ENCODE results near the gene ZBTB42. TPM values are rescaled to one million over a fixed set of nuclear protein-coding genes. Genes with fewer than 3 reads are reported as not detected.

Gene ZBTB42
- total RNA-seq, 1 donor from 2014 or later = 8.2 TPM

GRCh38 chr14:104794631-104794992, 6.3 kb upstream of the ZBTB42 start:
- no peak for DNase-seq (ENCODE audit: extremely low read depth, low read depth, low spot score)

- no peak for DNase-seq (ENCODE audit: extremely low read depth, low read depth, low spot score)
Measured at GRCh38 chr14:104794993-104795780, 5.7 kb upstream of the ZBTB42 start, which contains the start of gene AKT1. Gene AKT1, minus strand, starts transcription at chr14:104795748. Its CDS starts 3,105 bp downstream, at chr14:104792643.

- DNase-seq (ENCODE audit: extremely low read depth, low read depth, low spot score) = no peak
Measured at GRCh38 chr14:104795781-104796686, 4.9 kb upstream of the ZBTB42 start.

- no peak for DNase-seq (ENCODE audit: extremely low read depth, low read depth, low spot score)
Measured at GRCh38 chr14:104796687-104797081, 4.2 kb upstream of the ZBTB42 start.

- DNase-seq (ENCODE audit: extremely low read depth, low read depth, low spot score) = no peak
Measured at GRCh38 chr14:104797115-104798044, 3.5 kb upstream of the ZBTB42 start.

GRCh38 chr14:104798300-104799243, 2.3 kb upstream of the ZBTB42 start:
- no peak for DNase-seq (ENCODE audit: extremely low read depth, low read depth, low spot score)

- DNase-seq (ENCODE audit: extremely low read depth, low read depth, low spot score) = no peak
Measured at GRCh38 chr14:104799244-104800014, 1.5 kb upstream of the ZBTB42 start.

- DNase-seq (ENCODE audit: extremely low read depth, low read depth, low spot score) = no peak
Measured at GRCh38 chr14:104800015-104800770, 708 bp upstream of the ZBTB42 start.

- no peak for DNase-seq (ENCODE audit: extremely low read depth, low read depth, low spot score)
Measured at GRCh38 chr14:104801520-104802393, 856 bp downstream of the ZBTB42 start.

- no peak for DNase-seq (ENCODE audit: extremely low read depth, low read depth, low spot score)
Measured at GRCh38 chr14:104802394-104803184, 1.7 kb downstream of the ZBTB42 start.

GRCh38 chr14:104803280-104803911, 2.5 kb downstream of the ZBTB42 start:
- no peak for DNase-seq (ENCODE audit: extremely low read depth, low read depth, low spot score)

GRCh38 chr14:104803912-104804410, 3.1 kb downstream of the ZBTB42 start:
- no peak for DNase-seq (ENCODE audit: extremely low read depth, low read depth, low spot score)

GRCh38 chr14:104804481-104805325, 3.8 kb downstream of the ZBTB42 start:
- no peak for DNase-seq (ENCODE audit: extremely low read depth, low read depth, low spot score)

- no peak for DNase-seq (ENCODE audit: extremely low read depth, low read depth, low spot score)
Measured at GRCh38 chr14:104805326-104805678, 4.4 kb downstream of the ZBTB42 start.

Data from glomerular endothelial cell (primary cell).